CD14-positive monocyte (primary cell): Measurements from ENCODE around the gene WDR18. TPM values are rescaled to one million over a fixed set of nuclear protein-coding genes. Genes with fewer than 3 reads are reported as not detected.

ENCODE experiments used
- DNase-seq, 3 donors: peaks; one replicate each; pipeline ENCODE4 v3.0.0-alpha.2; 2011 to 2022
- H2AFZ ChIP-seq: 2 replicates; pipeline ENCODE4 v1.6.0; 2012; ENCODE audit warnings: mild to moderate bottlenecking, low read depth, low read length, inconsistent platforms; ENCODE audit not compliant: insufficient read depth, poor library complexity, severe bottlenecking
- H3K27ac ChIP-seq, 2 donors: 1 replicate in 1 of 2; 2 replicates in 1 of 2; pipeline ENCODE4 v1.5.1; 2012 to 2013; ENCODE audit warnings: low read length in 2 of 2, control low read depth in 1 of 2, inconsistent platforms in 1 of 2, low read depth in 1 of 2, mild to moderate bottlenecking in 1 of 2
- H3K27me3 ChIP-seq, 2 donors: one replicate each; pipeline versions ENCODE4 v1.6.0 to v1.6.1; 2011 to 2013; ENCODE audit warnings: low read length in 2 of 2; ENCODE audit not compliant: control insufficient read depth in 2 of 2, insufficient read depth in 2 of 2
- H3K36me3 ChIP-seq, 2 donors: replicated peaks in 1 of 2; 1 replicate in 1 of 2; 2 replicates in 1 of 2; pipeline versions ENCODE4 v1.5.1 to v1.6.1; 2012 to 2013; ENCODE audit warnings: low read length in 2 of 2, control low read depth in 1 of 2, inconsistent platforms in 1 of 2, mild to moderate bottlenecking in 1 of 2; ENCODE audit not compliant: insufficient read depth in 2 of 2, control insufficient read depth in 1 of 2
- H3K4me1 ChIP-seq, 2 donors: 1 replicate in 1 of 2; 2 replicates in 1 of 2; pipeline versions ENCODE4 v1.5.1 to v1.6.1; 2012 to 2013; ENCODE audit warnings: low read length in 2 of 2, control low read depth in 1 of 2, inconsistent platforms in 1 of 2, mild to moderate bottlenecking in 1 of 2, moderate library complexity in 1 of 2; ENCODE audit not compliant: insufficient read depth in 2 of 2, control insufficient read depth in 1 of 2
- H3K4me2 ChIP-seq: replicated peaks from 2 replicates; pipeline ENCODE3; 2012; ENCODE audit warnings: low read length, moderate library complexity, mild to moderate bottlenecking; ENCODE audit not compliant: poor library complexity, severe bottlenecking; ENCODE audit errors: extremely low read depth
- H3K4me3 ChIP-seq, 3 experiments: fragments of 200-600 bp in 1 of 3; sonication (generic) in 1 of 3; replicated peaks in 1 of 3; 1 replicate in 2 of 3; 2 replicates in 1 of 3; pipeline ENCODE4 v1.5.1; 2011 to 2013; ENCODE audit warnings: low read length in 3 of 3, mild to moderate bottlenecking in 3 of 3, control low read depth in 2 of 3, low read depth in 2 of 3, inconsistent platforms in 1 of 3, moderate library complexity in 1 of 3
- H3K79me2 ChIP-seq: 2 replicates; pipeline ENCODE4 v1.6.0; 2012; ENCODE audit warnings: mild to moderate bottlenecking, control low read depth, inconsistent platforms, low read length, moderate library complexity; ENCODE audit not compliant: insufficient read depth
- H3K9ac ChIP-seq: 2 replicates; pipeline ENCODE4 v1.6.0; 2017; ENCODE audit warnings: low read length, mild to moderate bottlenecking; ENCODE audit not compliant: insufficient read depth, poor library complexity, severe bottlenecking
- H3K9me3 ChIP-seq, 2 donors: replicated peaks in 1 of 2; 1 replicate in 1 of 2; 2 replicates in 1 of 2; pipeline versions ENCODE4 v1.5.1 to v1.6.1; 2012 to 2013; ENCODE audit warnings: low read length in 2 of 2, control low read depth in 1 of 2; ENCODE audit not compliant: control insufficient read depth in 1 of 2, insufficient read depth in 1 of 2
- H4K20me1 ChIP-seq: 2 replicates; pipeline ENCODE4 v1.6.0; 2012; ENCODE audit warnings: mild to moderate bottlenecking, low read length, control low read depth, moderate library complexity; ENCODE audit not compliant: insufficient read depth
- H3K27ac Mint-ChIP-seq, 7 donors: one replicate each; pipeline ENCODE4 v1.8.0; 2020; ENCODE audit warnings: mild to moderate bottlenecking in 7 of 7, mixed read lengths in 7 of 7, moderate library complexity in 6 of 7, inconsistent platforms in 2 of 7
- H3K27me3 Mint-ChIP-seq, 3 donors: one replicate each; pipeline ENCODE4 v1.8.0; 2021 to 2022; ENCODE audit warnings: low read depth in 3 of 3, mild to moderate bottlenecking in 3 of 3, mixed read lengths in 3 of 3, moderate library complexity in 3 of 3, inconsistent platforms in 1 of 3
- H3K36me3 Mint-ChIP-seq, 2 donors: one replicate each; pipeline ENCODE4 v1.8.0; 2020; ENCODE audit warnings: mixed read lengths in 2 of 2, inconsistent platforms in 1 of 2, mild to moderate bottlenecking in 1 of 2
- H3K4me1 Mint-ChIP-seq: one replicate; pipeline ENCODE4 v1.8.0; 2020; ENCODE audit warnings: mild to moderate bottlenecking, mixed read lengths
- H3K4me3 Mint-ChIP-seq, 2 donors: one replicate each; pipeline ENCODE4 v1.8.0; 2020; ENCODE audit warnings: mild to moderate bottlenecking in 2 of 2, mixed read lengths in 2 of 2, moderate library complexity in 1 of 2
- H3K9me3 Mint-ChIP-seq, 7 donors: one replicate each; pipeline ENCODE4 v1.8.0; 2020 to 2022; ENCODE audit warnings: mixed read lengths in 7 of 7, mild to moderate bottlenecking in 6 of 7, moderate library complexity in 6 of 7, inconsistent platforms in 2 of 7
- WGBS: methylation state at CpG from one replicate; pipeline ENCODE4 v1.1.5; 2013; ENCODE audit warnings: missing lambda C conversion rate; ENCODE audit not compliant: insufficient coverage; 5-methylcytosine and 5-hydroxymethylcytosine counted together
- intact Hi-C, 2 donors: fragments of 100-400 bp; cut with micrococcal nuclease; formaldehyde crosslinking; loops; one replicate each; pipeline versions ENCODE4 v1.15.0 to v1.15.1; 2023
- polyA plus RNA-seq, 3 donors: library from polyadenylated mRNA; depleted of rRNA in 1 of 3; unstranded in 2 of 3; stranded (reverse) in 1 of 3; fragments of 300-500 nt in 2 of 3; fragments of >200 nt in 1 of 3; fragmentation: Illumina TruSeq in 2 of 3; gene quantifications; 1 replicate in 2 of 3; 2 replicates in 1 of 3; pipeline ENCODE4 v1.2.3, GENCODE V29; 2012 to 2021
- TF ChIP-seq, protein P1 (sequence below): fragments of 200-600 bp; IDR thresholded peaks from one replicate; pipeline ENCODE4 v1.8.0; 2022; ENCODE audit warnings: antibody characterized with exemption, mild to moderate bottlenecking

Gene WDR18
- polyA plus RNA-seq, 3 donors, result 21.3 to 52.7 (median 49.9) TPM

- H3K4me2 ChIP-seq, result no peak overlapping the region
- H2AFZ ChIP-seq, result no peak overlapping the region
- no peaks in the 10 kb centered on the region for H3K27me3 ChIP-seq
- H3K4me3 ChIP-seq, result no peak overlapping the region
- peaks cover 28 to 53% of the 10 kb centered on the region in 2 donors for H3K36me3 Mint-ChIP-seq
- peak overlapping the region in 1 of 7 donors; percentile 26 for H3K27ac Mint-ChIP-seq
- no peak overlapping the region for H3K27ac ChIP-seq
- H3K36me3 ChIP-seq, result peaks cover 13 to 47% of the 10 kb centered on the region in 2 donors
- intact Hi-C loops, result no loop called here
- H3K9me3 Mint-ChIP-seq, result peaks cover 0 to 2% (median 0%) of the 10 kb centered on the region in 7 donors
- H3K9ac ChIP-seq, result no peak overlapping the region
- H3K4me3 Mint-ChIP-seq, result no peak overlapping the region
- TF ChIP-seq, protein P1, sequence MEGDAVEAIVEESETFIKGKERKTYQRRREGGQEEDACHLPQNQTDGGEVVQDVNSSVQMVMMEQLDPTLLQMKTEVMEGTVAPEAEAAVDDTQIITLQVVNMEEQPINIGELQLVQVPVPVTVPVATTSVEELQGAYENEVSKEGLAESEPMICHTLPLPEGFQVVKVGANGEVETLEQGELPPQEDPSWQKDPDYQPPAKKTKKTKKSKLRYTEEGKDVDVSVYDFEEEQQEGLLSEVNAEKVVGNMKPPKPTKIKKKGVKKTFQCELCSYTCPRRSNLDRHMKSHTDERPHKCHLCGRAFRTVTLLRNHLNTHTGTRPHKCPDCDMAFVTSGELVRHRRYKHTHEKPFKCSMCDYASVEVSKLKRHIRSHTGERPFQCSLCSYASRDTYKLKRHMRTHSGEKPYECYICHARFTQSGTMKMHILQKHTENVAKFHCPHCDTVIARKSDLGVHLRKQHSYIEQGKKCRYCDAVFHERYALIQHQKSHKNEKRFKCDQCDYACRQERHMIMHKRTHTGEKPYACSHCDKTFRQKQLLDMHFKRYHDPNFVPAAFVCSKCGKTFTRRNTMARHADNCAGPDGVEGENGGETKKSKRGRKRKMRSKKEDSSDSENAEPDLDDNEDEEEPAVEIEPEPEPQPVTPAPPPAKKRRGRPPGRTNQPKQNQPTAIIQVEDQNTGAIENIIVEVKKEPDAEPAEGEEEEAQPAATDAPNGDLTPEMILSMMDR, result no peak
- WGBS, result 90% methylated on average over 19 of the region's 23 CpGs
- DNase-seq, result no peak
- H3K9me3 ChIP-seq, result no peaks in the 10 kb centered on the region
- peaks cover 44 to 61% of the 10 kb centered on the region in 2 donors for H3K4me1 ChIP-seq
- H3K4me1 Mint-ChIP-seq, result peaks cover 54% of the 10 kb centered on the region
- peaks cover 100% of the 10 kb centered on the region for H3K79me2 ChIP-seq
- peaks cover 100% of the 10 kb centered on the region for H4K20me1 ChIP-seq
- peaks cover 0 to 1% (median 0%) of the 10 kb centered on the region in 3 donors for H3K27me3 Mint-ChIP-seq
Observed at GRCh38 chr19:938233-938923, 45.8 kb upstream of the WDR18 start.

GRCh38 chr19:939439-939838, 44.7 kb upstream of the WDR18 start:
- Histone ChIP-seq H3K4me1 (peaks cover 34 to 51% of the 10 kb centered on the region in 2 donors), H3K9ac (no peak overlapping the region), H4K20me1 (peaks cover 100% of the 10 kb centered on the region), H3K9me3 (no peaks in the 10 kb centered on the region), H3K4me3 (no peak overlapping the region), H3K27ac (no peak overlapping the region), H2AFZ (no peak overlapping the region), H3K79me2 (peaks cover 100% of the 10 kb centered on the region), H3K27me3 (no peaks in the 10 kb centered on the region), H3K4me2 (no peak overlapping the region), H3K36me3 (peaks cover 13 to 50% of the 10 kb centered on the region in 2 donors)
- peaks cover 31 to 59% of the 10 kb centered on the region in 2 donors for H3K36me3 Mint-ChIP-seq
- H3K4me1 Mint-ChIP-seq, result peaks cover 47% of the 10 kb centered on the region
- H3K4me3 Mint-ChIP-seq, result no peak overlapping the region
- peaks cover 0 to 1% (median 0%) of the 10 kb centered on the region in 3 donors for H3K27me3 Mint-ChIP-seq
- H3K27ac Mint-ChIP-seq, result peak overlapping the region in 4 of 7 donors; percentile 30 to 78 (median 70)
- intact Hi-C loops, result no loop called here
- TF ChIP-seq, protein P1, result no peak
- 95% methylated on average over 17 of the region's 22 CpGs for WGBS
- peaks cover 0 to 2% (median 0%) of the 10 kb centered on the region in 7 donors for H3K9me3 Mint-ChIP-seq
- no peak for DNase-seq
